ENCODE measurements around the gene PBX1.

The PBX1 gene

GRCh38 chr1:164683235-164683634 lies 124.3 kb downstream of the PBX1 start:
- no peak overlapping the region for H3K4me3 ChIP-seq (ENCODE audit: control insufficient read depth, low read depth, low read length)
- TF ChIP-seq, protein P1, sequence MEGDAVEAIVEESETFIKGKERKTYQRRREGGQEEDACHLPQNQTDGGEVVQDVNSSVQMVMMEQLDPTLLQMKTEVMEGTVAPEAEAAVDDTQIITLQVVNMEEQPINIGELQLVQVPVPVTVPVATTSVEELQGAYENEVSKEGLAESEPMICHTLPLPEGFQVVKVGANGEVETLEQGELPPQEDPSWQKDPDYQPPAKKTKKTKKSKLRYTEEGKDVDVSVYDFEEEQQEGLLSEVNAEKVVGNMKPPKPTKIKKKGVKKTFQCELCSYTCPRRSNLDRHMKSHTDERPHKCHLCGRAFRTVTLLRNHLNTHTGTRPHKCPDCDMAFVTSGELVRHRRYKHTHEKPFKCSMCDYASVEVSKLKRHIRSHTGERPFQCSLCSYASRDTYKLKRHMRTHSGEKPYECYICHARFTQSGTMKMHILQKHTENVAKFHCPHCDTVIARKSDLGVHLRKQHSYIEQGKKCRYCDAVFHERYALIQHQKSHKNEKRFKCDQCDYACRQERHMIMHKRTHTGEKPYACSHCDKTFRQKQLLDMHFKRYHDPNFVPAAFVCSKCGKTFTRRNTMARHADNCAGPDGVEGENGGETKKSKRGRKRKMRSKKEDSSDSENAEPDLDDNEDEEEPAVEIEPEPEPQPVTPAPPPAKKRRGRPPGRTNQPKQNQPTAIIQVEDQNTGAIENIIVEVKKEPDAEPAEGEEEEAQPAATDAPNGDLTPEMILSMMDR (IDR thresholded peaks at IDR 0.05; ENCODE audit: control insufficient read depth, insufficient read depth, low read depth, low read length, missing control alignments) = no peak
- no peak for DNase-seq (ENCODE audit: low read depth)

DNA sequence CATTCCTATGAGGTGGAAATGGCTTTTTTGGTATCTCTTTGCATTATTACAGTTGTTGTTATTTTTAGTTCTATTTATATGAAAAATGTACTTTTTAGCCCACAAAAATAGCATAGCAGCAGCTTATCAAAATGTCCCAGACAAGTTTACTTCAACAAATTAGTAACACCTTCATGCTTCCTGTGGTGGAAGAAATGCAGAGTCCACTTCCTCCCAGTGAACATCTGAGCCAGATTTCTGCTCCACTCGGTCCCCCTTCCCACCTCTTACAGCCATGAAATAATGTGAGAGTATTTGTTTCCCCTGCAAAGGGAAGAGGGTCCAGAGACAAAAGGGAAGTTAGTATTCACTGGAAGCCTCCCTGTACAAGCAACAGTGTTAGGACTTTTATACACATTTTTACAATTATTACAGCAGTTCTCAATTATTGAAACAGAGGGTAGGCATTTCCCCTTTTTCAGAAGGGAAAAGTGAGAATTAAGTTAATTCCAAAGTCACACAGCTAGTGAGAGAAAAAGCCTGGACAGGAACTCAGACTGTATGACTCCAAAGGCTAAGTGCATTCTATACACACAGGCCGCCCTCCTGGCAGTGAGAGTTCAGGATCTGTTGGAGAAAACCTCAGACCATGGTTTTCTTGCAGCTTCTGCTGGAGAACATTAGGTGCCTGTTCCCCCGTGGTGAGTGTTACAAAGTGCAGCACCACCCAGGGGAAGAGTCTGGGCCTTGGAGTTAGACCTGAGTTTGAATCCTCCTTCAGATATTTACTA lies 126.5 kb downstream of the PBX1 start:
- no peak overlapping the region for H3K4me3 ChIP-seq (ENCODE audit: control insufficient read depth, low read depth, low read length)
- TF ChIP-seq, protein P1 (IDR thresholded peaks at IDR 0.05; ENCODE audit: control insufficient read depth, insufficient read depth, low read depth, low read length, missing control alignments) = no peak
- DNase-seq (ENCODE audit: low read depth) = no peak

DNA sequence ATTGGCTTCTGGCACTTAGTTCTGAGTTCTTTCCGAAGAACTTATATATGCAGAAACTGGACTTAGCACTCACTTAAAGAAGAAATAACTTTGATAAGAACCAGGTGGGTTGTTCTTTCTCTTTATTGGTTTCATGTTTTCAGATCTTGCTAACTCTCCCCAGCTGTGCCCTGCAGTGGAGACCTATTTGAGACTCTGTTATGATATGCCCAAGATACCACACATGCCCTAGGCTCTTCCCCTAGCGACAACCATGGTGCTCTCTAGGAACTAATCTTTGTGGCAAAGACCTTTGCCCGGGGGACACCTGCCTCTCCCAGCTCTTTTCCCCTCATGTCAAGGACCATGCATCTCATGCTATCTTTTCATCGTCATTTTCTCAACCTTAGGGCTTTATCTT lies 128.8 kb downstream of the PBX1 start:
- TF ChIP-seq, protein P1 (IDR thresholded peaks at IDR 0.05; ENCODE audit: control insufficient read depth, insufficient read depth, low read depth, low read length, missing control alignments) = no peak
- no peak overlapping the region for H3K4me3 ChIP-seq (ENCODE audit: control insufficient read depth, low read depth, low read length)
- no peak for DNase-seq (ENCODE audit: low read depth)

- DNase-seq (ENCODE audit: low read depth) = no peak
- H3K4me3 ChIP-seq (ENCODE audit: control insufficient read depth, low read depth, low read length) = no peak overlapping the region
- TF ChIP-seq, protein P1 (IDR thresholded peaks at IDR 0.05; ENCODE audit: control insufficient read depth, insufficient read depth, low read depth, low read length, missing control alignments) = no peak
Observed at GRCh38 chr1:164688791-164689190, 129.8 kb downstream of the PBX1 start.

- TF ChIP-seq, protein P1 (IDR thresholded peaks at IDR 0.05; ENCODE audit: control insufficient read depth, insufficient read depth, low read depth, low read length, missing control alignments) = no peak
- H3K4me3 ChIP-seq (ENCODE audit: control insufficient read depth, low read depth, low read length) = no peak overlapping the region
- DNase-seq (ENCODE audit: low read depth) = no peak
Observed at GRCh38 chr1:164689672-164690511, 130.9 kb downstream of the PBX1 start.

DNA sequence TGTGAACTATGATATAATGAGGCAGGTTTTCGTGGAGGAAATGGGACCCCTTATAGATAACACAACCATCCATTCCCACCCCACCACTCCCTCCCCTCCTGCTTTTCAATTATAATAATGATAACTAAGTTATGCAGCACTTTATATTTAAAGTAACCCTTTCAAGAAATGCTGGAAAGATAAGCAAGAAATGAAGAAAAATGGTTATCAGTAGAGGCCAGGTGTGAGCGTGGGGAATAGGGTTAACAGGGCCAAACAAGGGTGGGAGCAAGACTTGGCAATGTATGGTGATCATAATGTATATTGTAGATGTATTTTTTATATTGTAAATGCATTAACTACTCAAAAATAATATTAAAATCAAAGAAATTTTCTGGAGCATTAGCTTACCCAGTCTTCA lies 133.4 kb downstream of the PBX1 start:
- no peak for DNase-seq (ENCODE audit: low read depth)
- TF ChIP-seq, protein P1 (IDR thresholded peaks at IDR 0.05; ENCODE audit: control insufficient read depth, insufficient read depth, low read depth, low read length, missing control alignments) = no peak
- no peak overlapping the region for H3K4me3 ChIP-seq (ENCODE audit: control insufficient read depth, low read depth, low read length)
